Right ventricle myocardium superior (tissue), 1 donor: ENCODE measurements around the gene SEMA4B. TPM values are rescaled to one million over a fixed set of nuclear protein-coding genes. Genes with fewer than 3 reads are reported as not detected.

ENCODE experiments used
- ATAC-seq: fragments of 200-7000 bp; cut with Tn5 transposase; one replicate; pipeline ENCODE4 v1.9.1; 2020; ENCODE audit warnings: mild to moderate bottlenecking; ENCODE audit not compliant: poor library complexity
- DNase-seq: peaks from one replicate; pipeline ENCODE4 v3.0.0-alpha.2; 2020
- intact Hi-C: fragments of 100-400 bp; cut with DNase I; formaldehyde crosslinking; loops from one replicate; pipeline ENCODE4 v1.11.2; 2022
- total RNA-seq: library from RNA; stranded (reverse); fragmentation: NEBNext Ultra II Directional; extraction: Animal tissue kit (Norgen Biotek cat#: 25700); gene quantifications from one replicate; pipeline ENCODE4 v1.2.1, GENCODE V29; 2021
- donor health status: DM: no; HTN: yes; CAD: no; lungs with severe emphysema.

The SEMA4B gene
- total RNA-seq, 1 donor from 2014 or later = 24.6 TPM

DNA sequence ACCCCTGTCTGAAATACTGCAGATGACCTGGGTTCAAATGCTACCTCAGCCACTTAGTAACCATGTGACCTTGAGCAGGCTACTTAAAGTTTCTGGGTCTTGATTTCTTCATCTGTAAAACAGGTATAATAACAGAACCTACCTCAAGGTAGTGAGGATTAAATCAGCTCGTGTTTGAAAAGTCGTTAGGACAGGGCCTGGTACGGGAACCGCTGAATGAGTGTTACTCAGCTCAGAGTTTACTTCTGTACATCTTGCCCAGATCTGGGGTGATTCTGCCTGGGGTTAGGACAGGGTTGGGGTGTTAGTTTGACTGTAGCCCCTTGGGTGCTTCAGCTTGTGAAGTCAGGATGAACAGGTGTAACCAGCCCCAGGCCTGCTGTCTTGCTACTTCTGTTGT is 1.8 kb downstream of the SEMA4B start:
- intact Hi-C loops = no loop called here
- ATAC-seq (no peak), DNase-seq (no peak)

- intact Hi-C loops = no loop called here
- no peak for ATAC-seq
- no peak for DNase-seq
These were observed 2.3 kb downstream of the SEMA4B start for GRCh38 chr15:90203473-90203872.

DNA sequence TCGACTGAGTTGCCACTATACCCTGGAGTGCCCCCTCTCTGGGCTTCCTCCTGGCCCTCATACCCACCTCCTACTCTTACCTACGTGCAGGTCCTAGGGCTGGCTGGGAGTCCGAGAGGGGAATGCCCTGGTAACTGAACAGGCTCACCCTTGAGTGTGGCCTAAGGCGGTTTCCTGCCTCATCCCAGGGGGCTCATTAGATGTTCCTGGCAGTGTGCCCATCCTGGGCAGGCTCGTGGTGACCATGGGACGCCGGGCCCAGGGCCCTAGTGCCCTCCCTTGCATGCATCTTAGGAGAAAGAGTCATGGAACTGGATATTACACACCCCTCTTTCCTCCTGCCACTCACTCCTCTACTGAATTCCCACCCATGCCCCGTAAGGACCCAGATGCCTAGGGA is 2.8 kb downstream of the SEMA4B start:
- DNase-seq (no peak), ATAC-seq (no peak)
- intact Hi-C loops = no loop called here

DNA sequence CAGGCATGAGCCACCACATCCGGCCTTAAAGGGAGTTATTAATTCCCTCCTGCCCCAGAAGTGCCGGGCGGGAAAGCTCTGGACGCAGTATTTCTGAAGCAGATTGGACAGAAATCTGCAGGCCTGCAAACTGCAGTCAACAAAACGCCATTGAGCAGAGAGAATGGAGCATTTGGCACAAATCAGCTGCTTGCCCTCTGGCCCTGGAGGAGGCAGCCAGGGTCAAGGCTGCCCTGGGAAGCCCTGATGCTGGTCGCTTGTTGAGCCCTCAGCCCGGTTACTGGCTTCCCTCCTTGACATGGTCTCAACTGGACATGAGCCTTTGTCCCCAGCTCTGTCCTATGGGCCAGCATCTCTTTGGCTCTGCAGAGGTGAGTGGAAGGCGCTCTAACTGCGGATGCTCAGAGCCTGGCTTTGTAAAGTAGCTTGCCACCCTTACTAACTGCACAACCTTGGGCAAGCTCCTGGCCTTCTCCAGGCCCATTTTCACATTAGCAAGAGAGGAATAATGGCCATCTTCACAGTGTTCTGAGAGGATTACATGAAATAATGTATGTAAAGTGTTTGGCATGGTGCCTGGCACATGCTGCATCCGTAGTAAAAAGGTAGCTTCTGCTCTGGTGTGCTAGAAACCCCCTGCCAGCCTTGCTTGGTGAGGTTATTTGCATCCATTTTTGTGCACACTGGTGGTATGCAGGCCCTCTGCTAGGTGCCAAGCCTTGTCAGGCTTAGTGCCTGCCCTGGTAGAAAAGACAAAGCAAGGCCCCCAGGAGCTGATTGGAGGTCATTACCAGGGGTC is 4.1 kb downstream of the SEMA4B start:
- no peak for ATAC-seq
- DNase-seq = no peak
- intact Hi-C loops = no loop called here

DNA sequence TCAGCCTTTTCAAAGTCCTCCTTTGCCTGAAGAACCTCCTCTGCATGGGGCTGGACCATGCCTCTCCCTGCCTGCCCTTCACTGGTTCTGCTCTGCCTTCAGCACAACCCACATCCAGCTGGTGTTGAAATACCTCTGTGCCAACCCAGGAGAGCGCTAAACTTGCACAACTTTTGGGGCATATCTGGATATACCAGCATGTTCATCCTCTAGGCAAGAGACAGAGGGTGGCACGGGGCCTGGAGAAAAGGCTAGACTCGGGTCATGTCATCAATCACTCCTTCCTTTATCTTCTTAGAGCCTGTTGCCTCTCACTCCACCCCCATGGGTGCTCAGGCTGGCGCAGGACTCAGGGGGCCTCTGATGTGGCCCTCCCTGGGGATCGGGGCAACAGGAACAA is 4.8 kb downstream of the SEMA4B start:
- ATAC-seq (peak; percentile 36), DNase-seq (no peak)
- intact Hi-C loops = no loop called here

DNA sequence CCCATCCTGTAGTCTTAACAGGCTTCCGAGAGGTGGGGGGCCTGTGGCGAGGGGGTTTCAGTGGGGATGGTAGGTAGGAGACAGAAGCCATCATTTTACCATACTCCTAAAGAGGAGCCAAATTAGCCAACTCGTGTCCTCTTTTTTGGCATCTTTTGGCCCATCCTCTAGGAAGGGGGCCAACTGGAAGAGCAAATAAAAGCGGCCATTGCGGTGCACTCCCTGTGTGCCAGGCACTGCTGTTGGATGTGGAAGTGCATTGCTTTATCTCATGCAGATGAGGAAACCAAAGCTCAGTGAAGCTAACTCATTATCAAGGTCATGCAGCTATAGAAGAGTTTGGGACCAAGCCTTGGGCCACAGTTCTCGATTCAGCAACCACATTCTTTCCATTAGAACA is 6.1 kb downstream of the SEMA4B start:
- intact Hi-C loops = no loop called here
- no peak for ATAC-seq

DNA sequence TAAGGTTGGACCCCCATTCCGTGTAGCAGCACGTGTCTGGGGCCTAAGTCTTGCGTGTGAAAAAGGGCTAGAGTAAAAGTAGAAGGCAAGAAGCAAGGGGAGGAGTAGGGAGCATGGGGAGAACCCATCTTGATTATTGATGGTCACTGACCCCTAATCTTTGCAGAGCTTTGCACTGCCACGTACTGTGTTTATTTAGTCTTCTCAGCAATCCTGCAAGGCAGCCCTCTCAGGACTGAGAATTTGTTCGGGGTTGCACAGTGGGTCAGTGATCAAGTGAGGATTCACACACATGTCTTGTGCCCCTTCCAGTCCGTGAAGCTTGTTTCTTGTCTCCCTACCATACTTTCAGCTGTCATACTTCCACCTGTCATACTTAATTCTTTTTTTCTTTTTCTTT is 7.2 kb downstream of the SEMA4B start:
- intact Hi-C loops = no loop called here
- DNase-seq (no peak), ATAC-seq (no peak)

More for the DNA sequence above, 6.1 kb downstream of the SEMA4B start:
- DNase-seq = no peak

DNA sequence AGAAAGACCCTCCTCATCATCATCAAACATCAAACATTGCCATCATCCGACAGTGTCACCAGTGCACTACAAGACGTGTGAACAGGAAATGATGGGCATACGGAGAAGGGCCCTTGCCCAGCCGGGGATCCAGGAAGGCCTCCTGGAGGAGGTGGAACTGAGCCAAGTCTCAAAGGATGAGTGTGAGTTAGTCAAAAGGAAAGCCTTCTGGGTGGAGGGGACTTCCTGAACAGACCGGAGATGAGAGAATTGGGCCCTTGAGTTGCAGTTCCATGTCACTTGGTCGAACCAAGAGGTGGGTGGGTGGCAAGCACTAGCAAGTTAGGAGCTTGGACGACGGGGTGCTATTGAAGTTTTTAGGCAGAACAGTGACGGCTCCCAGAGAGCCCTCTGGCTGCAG is 8.5 kb downstream of the SEMA4B start:
- no peak for ATAC-seq
- intact Hi-C loops = no loop called here
- DNase-seq = no peak

DNA sequence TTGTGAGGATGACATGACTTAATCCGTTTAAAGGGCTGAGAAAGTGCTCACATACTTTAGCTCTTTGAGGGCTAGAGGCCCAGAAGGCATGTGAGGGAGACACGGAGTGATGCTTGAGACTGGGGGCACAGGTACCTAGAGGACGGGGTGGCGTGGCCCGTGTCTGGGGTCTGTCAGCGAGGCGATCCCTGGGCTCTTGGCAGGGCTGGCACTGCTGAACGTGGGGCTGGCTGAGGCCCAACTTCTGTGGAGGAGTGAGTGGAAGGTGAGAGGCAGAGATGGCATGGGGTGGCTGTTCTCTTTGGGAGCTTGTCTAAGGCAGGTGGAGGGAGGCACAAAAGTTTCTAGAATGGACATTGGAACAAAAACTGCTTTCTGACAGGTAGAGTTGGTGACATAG is 9.5 kb downstream of the SEMA4B start:
- peak; percentile 51 for ATAC-seq
- intact Hi-C loops = no loop called here
- DNase-seq = peak; percentile 70

DNA sequence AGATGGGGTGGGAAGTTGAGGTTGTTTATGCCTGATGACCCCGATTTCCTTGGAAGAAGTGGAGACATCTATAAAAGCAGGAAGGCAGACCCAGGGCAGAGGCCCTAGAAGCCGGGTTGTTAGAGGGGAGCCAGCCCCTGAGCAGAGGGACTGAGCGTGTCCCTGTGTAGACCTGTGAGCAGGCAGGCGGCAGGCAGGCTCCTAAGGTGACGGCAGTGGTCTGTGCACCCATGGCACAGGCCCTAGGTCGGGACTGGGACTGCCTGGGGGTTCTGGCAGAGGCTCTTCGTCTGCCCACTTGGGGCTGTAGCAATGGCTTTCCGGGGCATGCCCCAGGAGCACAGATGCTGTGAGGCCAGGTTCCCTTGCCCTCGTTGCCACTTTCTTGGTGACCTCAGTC is 9.9 kb downstream of the SEMA4B start:
- DNase-seq (no peak), ATAC-seq (no peak)
- intact Hi-C loops = no loop called here

DNA sequence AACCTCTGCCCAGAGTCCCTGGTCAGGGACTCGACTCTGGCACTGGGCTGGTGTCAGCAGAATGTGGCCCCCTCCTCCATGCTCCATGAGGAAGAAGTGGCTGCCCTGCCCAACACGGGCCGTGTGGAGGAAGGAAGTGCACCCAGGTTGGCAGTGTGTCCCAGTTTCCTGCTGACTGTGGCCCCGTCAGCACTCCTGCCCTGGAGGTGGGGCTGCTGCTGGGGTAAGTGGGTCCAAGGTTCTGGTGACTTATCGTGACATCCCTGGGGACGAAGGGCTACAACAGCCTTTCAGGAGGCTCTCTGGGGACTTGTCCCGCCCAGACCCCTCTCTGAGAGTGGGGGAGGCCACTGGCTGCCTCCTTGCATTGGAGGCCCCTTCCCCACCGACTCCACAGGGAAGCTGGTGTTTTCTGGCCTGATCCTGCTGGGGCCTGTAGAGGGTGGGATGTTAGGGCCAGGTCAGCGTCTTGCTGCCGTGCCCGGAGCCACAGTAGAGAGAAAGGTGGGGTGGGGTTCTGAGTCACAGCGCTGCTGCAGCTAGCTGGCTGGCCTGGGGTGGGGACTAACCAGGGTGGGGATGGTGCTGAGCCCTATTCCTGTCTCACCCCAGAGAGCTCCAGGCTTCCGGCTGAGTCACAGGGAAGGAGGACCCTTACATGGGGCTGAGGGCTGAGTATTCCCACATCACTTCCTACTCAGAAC is 10.5 kb downstream of the SEMA4B start:
- intact Hi-C loops = no loop called here
- DNase-seq (no peak), ATAC-seq (peak; percentile 45)

DNA sequence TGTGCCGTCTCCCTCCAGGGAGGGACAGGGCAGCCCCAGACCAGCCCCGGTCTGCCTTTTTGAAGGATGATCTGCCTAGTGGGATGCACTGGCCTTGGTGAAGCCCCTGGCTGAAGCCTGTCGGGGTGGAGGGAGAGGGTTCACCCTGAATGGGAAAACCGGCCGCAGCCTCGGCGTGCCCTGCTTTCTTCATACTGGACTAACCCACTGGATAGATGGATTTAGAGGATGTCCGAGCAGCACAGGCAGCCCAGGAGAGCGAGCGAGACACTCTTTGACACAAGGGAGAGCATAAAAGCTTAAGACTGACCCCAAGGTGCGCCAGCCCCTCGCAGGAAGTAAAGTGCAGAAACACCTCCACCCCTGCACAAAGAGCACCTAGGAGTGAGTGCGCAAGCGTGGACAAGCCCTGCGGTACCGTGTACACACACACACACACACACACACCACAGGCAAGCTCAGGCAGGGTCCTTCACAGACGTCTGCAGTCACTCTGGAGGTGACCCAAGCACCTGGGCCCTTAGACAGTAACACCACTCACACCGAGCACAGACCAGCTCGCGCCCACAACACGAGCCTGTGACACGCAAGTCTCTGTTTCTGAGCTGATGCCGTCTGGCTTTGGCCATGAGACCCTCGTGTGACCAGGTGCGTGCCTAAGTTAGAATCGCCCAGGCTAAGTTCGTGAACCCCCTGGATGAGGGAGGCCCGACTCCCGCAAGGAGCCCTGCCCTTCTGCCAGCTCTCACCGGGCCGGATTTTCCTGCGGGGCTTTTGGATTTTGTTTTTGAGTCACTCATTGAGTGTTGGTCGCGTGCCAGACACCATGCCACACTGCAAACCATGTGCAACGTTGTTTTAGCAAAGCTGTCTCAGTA is 11.3 kb downstream of the SEMA4B start:
- DNase-seq = no peak

DNA sequence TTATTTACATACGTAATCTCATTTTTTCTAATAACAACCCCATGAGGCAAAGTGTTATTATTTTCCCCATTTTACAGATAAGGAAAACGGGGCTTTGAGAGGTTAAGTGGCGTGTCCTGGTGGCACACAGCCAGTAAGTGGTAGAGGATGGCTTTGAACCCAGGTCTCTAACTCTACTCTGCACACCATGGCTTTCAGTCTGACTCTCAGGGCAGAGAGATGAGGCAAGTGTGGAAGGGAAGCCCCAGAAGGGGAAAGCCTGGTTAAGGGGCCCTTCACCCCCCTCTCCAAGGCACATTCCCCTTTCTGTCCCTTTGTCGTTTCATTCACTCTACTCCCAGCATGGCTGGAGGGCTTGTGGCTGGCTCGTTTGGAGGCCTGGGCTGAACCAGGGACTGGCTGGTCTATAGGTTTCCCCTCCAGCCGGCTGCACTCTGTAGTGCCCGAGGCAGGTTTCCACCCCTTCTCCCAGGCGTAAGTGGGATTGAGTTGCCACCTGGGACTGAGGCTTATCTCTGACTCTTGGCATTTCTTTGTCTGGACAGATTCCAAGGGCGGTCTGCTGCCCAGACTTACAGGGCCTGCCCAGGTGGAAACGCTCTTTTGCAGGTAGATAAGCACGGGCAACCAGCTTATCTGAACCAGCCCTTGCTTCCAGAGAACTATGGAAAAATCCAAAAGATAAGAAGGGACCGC is 12.1 kb downstream of the SEMA4B start:
- intact Hi-C loops = no loop called here
- ATAC-seq = peak; percentile 34
- DNase-seq = no peak

More for the DNA sequence above, 11.3 kb downstream of the SEMA4B start:
- intact Hi-C loops = no loop called here
- no peak for ATAC-seq

- ATAC-seq (no peak), DNase-seq (no peak)
- intact Hi-C loops = no loop called here
These were observed 12.7 kb downstream of the SEMA4B start for GRCh38 chr15:90213818-90214204.

DNA sequence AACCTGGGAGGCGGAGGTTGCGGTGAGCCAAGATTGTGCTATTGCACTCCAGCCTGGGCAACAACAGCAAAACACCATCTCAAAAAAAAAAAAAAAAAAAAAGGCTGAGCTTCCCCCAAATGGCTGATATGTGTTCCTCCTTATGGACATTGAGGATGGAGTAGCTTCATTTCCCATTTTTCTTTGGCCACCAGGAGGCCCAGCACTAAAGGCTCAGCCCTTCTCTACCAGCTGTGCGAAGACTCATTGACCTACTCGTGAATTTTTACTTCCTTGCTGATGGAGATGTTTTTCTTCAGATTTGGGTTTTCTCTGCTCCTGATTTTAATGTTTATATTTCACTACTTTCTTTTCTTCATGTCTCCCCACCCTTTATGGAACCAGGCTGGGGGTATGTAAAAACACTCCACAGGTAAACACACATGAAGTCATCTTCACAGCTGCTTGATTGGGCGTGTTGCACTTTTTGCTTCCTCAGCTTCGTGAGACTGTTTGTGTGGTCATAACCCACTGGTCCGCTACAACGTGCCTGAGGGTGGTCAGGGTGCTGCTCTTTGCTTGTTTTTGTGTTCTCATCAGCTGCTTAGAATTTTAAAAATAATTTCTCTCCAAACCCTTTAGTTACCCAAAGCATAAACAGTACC is 13.5 kb downstream of the SEMA4B start:
- ATAC-seq (no peak), DNase-seq (no peak)
- intact Hi-C loops = no loop called here

GRCh38 chr15:90217671-90218394 is 16.7 kb downstream of the SEMA4B start:
- ATAC-seq = no peak
- intact Hi-C loops = no loop called here
- DNase-seq = no peak

- intact Hi-C loops = no loop called here
- peak; percentile 71 for DNase-seq
- ATAC-seq = peak; percentile 65
These were observed 18.5 kb downstream of the SEMA4B start for GRCh38 chr15:90219421-90220141.
